Astrocyte (in vitro differentiated cells and primary cell): ENCODE data around the gene ATP2C1. TPM values are rescaled to one million over a fixed set of nuclear protein-coding genes. Genes with fewer than 3 reads are reported as not detected.

Experiments used
- DNase-seq: peaks from one replicate; pipeline ENCODE4 v3.0.0-alpha.2; 2010; ENCODE audit warnings: low read depth
- FAIRE-seq: peaks from 2 replicates; lab custom pipeline; 2011; peaks lifted over from hg19 to GRCh38; lab: Jason Lieb, UNC
- H2AFZ ChIP-seq: 2 replicates; pipeline ENCODE4 v1.6.0; 2012; ENCODE audit warnings: low read depth, low read length, inconsistent platforms
- H3K27ac ChIP-seq: 2 replicates; pipeline ENCODE4 v1.5.1; 2011; ENCODE audit warnings: low read depth, low read length, inconsistent platforms
- H3K27me3 ChIP-seq: 2 replicates; pipeline ENCODE4 v1.6.0; 2011; ENCODE audit warnings: low read length, inconsistent platforms; ENCODE audit not compliant: insufficient read depth
- H3K36me3 ChIP-seq: 2 replicates; pipeline ENCODE4 v1.5.1; 2011; ENCODE audit warnings: low read length, inconsistent platforms; ENCODE audit not compliant: insufficient read depth
- H3K4me1 ChIP-seq: 2 replicates; pipeline ENCODE4 v1.5.1; 2011; ENCODE audit warnings: low read length, inconsistent platforms; ENCODE audit not compliant: insufficient read depth
- H3K4me2 ChIP-seq: 2 replicates; pipeline ENCODE4 v1.6.0; 2012; ENCODE audit warnings: low read length, inconsistent platforms
- H3K4me3 ChIP-seq: 2 replicates; pipeline ENCODE4 v1.5.1; 2011; ENCODE audit warnings: low read depth, mild to moderate bottlenecking, low read length, inconsistent platforms; ENCODE audit not compliant: insufficient read depth
- H3K79me2 ChIP-seq: 2 replicates; pipeline ENCODE4 v1.6.0; 2012; ENCODE audit warnings: mild to moderate bottlenecking, low read length, inconsistent platforms; ENCODE audit not compliant: insufficient read depth
- H3K9ac ChIP-seq: 2 replicates; pipeline ENCODE4 v1.6.0; 2012; ENCODE audit warnings: mild to moderate bottlenecking, low read length, inconsistent platforms
- H3K9me3 ChIP-seq: 2 replicates; pipeline ENCODE4 v1.5.1; 2012; ENCODE audit warnings: low read depth, mild to moderate bottlenecking, low read length, inconsistent platforms; ENCODE audit not compliant: insufficient read depth
- H4K20me1 ChIP-seq: 2 replicates; pipeline ENCODE4 v1.6.0; 2012; ENCODE audit warnings: low read length, inconsistent platforms; ENCODE audit not compliant: insufficient read depth
- H3K27ac Mint-ChIP-seq: one replicate; pipeline ENCODE4 v1.8.0; 2021; ENCODE audit warnings: mild to moderate bottlenecking, mixed read lengths; ENCODE audit not compliant: unreplicated experiment
- H3K27me3 Mint-ChIP-seq: one replicate; pipeline ENCODE4 v1.8.0; 2021; ENCODE audit warnings: low read depth, mixed read lengths; ENCODE audit not compliant: unreplicated experiment
- H3K36me3 Mint-ChIP-seq: one replicate; pipeline ENCODE4 v1.8.0; 2021; ENCODE audit warnings: low read depth, mixed read lengths; ENCODE audit not compliant: unreplicated experiment
- H3K4me1 Mint-ChIP-seq: one replicate; pipeline ENCODE4 v1.8.0; 2021; ENCODE audit warnings: low read depth, mixed read lengths; ENCODE audit not compliant: unreplicated experiment
- H3K4me3 Mint-ChIP-seq: one replicate; pipeline ENCODE4 v1.8.0; 2021; ENCODE audit warnings: mild to moderate bottlenecking, moderate library complexity, mixed read lengths; ENCODE audit not compliant: unreplicated experiment
- H3K9me3 Mint-ChIP-seq: one replicate; pipeline ENCODE4 v1.8.0; 2021; ENCODE audit warnings: mild to moderate bottlenecking, mixed read lengths; ENCODE audit not compliant: unreplicated experiment
- EZH2 ChIP-seq: IDR thresholded peaks from 2 replicates; pipeline ENCODE4 v1.6.1; 2012; ENCODE audit warnings: mild to moderate bottlenecking, low read length, inconsistent platforms; ENCODE audit not compliant: insufficient read depth
- total RNA-seq: library from RNA; stranded (reverse); gene quantifications from 2 replicates; pipeline ENCODE4 v1.2.1, GENCODE V29; 2021
- TF ChIP-seq, protein P1 (sequence below): IDR thresholded peaks from 2 replicates; pipeline ENCODE4 v1.5.1; 2011; ENCODE audit warnings: low read depth, mild to moderate bottlenecking, inconsistent platforms, low read length, moderate library complexity; ENCODE audit not compliant: insufficient read depth

Gene ATP2C1
- total RNA-seq, 1 donor from 2014 or later, result 132 TPM

DNA sequence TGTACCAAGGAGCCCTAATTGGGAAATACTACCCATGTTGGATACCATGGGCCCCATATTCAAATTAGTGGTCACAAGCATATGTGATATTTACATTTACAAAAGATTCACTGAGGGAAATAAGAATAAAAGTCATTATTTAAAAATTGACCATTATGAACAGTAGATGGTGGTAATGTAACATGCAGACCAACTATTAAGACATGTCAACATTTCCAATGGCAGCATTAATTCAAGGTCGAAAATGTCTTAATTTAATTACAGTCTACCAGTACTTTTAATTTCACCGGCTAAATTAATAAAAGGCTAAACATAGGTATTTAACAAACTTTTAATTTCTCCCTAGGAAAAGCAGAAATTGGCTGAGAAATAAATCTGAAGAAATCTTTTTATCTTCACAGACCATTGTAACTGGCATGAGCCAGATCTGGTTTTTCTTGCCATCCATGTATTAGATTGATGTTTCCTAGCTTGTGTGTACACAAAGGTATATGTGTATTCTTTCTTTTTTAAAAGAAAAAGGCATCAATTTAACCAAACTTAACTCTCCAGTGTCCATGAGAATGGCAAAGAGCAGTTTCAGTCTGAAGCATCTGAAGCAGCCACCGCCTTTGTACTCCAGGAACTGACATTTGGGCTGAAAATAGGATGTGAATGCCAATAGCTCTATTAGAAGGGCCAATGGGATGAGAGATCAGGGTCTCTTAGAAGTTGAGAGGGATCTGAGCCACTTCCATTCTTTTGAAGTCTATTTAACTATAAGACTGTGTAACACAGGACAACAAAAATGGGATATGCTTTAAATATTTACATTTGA, 159.4 kb downstream of the ATP2C1 start:
- Histone ChIP-seq H3K4me1 (no peaks in the 10 kb centered on the region), H3K9me3 (no peaks in the 10 kb centered on the region), H3K4me3 (no peak overlapping the region), H3K36me3 (no peaks in the 10 kb centered on the region), H4K20me1 (no peaks in the 10 kb centered on the region), H3K27me3 (no peaks in the 10 kb centered on the region), H3K27ac (no peak overlapping the region), H3K79me2 (no peaks in the 10 kb centered on the region), H3K4me2 (no peak overlapping the region), H2AFZ (no peak overlapping the region), H3K9ac (no peak overlapping the region)
- H3K27ac Mint-ChIP-seq, result no peak overlapping the region
- H3K4me1 Mint-ChIP-seq, result no peaks in the 10 kb centered on the region
- H3K9me3 Mint-ChIP-seq, result no peaks in the 10 kb centered on the region
- no peak for FAIRE-seq
- TF ChIP-seq, protein P1, sequence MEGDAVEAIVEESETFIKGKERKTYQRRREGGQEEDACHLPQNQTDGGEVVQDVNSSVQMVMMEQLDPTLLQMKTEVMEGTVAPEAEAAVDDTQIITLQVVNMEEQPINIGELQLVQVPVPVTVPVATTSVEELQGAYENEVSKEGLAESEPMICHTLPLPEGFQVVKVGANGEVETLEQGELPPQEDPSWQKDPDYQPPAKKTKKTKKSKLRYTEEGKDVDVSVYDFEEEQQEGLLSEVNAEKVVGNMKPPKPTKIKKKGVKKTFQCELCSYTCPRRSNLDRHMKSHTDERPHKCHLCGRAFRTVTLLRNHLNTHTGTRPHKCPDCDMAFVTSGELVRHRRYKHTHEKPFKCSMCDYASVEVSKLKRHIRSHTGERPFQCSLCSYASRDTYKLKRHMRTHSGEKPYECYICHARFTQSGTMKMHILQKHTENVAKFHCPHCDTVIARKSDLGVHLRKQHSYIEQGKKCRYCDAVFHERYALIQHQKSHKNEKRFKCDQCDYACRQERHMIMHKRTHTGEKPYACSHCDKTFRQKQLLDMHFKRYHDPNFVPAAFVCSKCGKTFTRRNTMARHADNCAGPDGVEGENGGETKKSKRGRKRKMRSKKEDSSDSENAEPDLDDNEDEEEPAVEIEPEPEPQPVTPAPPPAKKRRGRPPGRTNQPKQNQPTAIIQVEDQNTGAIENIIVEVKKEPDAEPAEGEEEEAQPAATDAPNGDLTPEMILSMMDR, result peak; percentile 33
- TF ChIP-seq EZH2, result no peak
- peaks cover 1% of the 10 kb centered on the region for H3K36me3 Mint-ChIP-seq
- no peaks in the 10 kb centered on the region for H3K27me3 Mint-ChIP-seq
- DNase-seq, result no peak
- H3K4me3 Mint-ChIP-seq, result no peak overlapping the region

Other genes starting within 250 kb of the ATP2C1 start
- 22.2 and 26.4 TPM in 2 replicates for gene PIK3R4, start 147.3 kb upstream of the ATP2C1 start, total RNA-seq
- gene ASTE1, start 132.7 kb downstream of the ATP2C1 start, total RNA-seq, result 4.5 and 4.8 TPM in 2 replicates
- 6.7 and 7.1 TPM in 2 replicates for gene NEK11, start 132.8 kb downstream of the ATP2C1 start, total RNA-seq